Bronchial smooth muscle cell (primary cell): ENCODE measurements around the gene CHAMP1. TPM values are rescaled to one million over a fixed set of nuclear protein-coding genes. Genes with fewer than 3 reads are reported as not detected.

Experiments
- total RNA-seq: library from RNA; depleted of rRNA; stranded (reverse); fragments of >200 nt; gene quantifications from 2 replicates; pipeline ENCODE4 v1.2.1, GENCODE V29; 2014

The CHAMP1 gene, protein sequence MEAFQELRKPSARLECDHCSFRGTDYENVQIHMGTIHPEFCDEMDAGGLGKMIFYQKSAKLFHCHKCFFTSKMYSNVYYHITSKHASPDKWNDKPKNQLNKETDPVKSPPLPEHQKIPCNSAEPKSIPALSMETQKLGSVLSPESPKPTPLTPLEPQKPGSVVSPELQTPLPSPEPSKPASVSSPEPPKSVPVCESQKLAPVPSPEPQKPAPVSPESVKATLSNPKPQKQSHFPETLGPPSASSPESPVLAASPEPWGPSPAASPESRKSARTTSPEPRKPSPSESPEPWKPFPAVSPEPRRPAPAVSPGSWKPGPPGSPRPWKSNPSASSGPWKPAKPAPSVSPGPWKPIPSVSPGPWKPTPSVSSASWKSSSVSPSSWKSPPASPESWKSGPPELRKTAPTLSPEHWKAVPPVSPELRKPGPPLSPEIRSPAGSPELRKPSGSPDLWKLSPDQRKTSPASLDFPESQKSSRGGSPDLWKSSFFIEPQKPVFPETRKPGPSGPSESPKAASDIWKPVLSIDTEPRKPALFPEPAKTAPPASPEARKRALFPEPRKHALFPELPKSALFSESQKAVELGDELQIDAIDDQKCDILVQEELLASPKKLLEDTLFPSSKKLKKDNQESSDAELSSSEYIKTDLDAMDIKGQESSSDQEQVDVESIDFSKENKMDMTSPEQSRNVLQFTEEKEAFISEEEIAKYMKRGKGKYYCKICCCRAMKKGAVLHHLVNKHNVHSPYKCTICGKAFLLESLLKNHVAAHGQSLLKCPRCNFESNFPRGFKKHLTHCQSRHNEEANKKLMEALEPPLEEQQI
- 6.5 and 7.6 TPM in 2 replicates for total RNA-seq

DNA sequence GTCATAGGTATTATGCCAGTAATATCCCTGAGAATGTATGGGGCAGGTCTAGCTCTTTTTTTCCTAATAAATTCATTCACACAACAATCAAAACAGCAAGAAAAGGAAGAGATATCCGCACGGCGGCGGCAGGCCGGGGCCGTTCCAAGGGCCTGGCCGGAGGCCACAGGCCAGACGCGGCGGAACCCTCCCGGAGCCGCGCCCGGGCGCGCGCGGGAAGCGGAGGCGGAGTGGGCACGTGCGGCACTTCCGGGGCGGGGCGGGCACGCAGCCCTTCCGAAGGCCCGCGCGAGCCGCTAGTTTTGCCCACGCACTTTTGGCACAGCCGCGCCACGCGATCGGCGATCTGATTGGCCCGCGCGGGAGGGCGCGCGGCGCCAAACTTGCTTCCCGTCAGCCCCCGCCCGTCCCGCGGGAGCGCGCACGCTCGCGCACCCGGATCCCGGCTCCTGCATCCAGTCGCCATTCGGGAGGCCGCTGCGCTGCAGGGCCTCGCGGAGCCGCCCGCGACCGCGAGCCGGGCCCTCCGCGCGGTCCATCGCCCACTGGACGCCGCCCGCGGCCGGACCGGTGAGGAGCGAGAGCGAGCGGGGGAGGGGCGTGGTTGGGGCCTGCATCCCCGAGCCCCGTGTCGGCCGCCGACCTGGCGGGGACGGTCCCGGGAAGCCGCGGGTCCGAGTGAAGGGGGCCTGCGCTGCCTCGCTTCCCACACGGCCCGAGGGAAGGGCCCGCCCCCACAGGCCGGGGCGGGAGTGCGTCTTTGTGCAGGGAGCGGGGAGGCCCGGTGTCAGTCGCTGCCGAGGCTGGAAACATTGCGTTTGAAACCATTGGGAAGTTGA, at the start of gene CHAMP1:
Gene CHAMP1 (plus strand): TSS at position 430 of the 839 bp plus-strand sequence. CDS start 9,340 bp downstream, outside the sequence.

GRCh38 chr13:114281351-114282040, 32.8 kb upstream of the CHAMP1 start, which contains the start of gene UPF3A:
UPF3A (plus strand) TSS chr13:114281601; CDS start chr13:114281640, 39 bp downstream.

Other genes starting within 250 kb of the CHAMP1 start
- 25.5 and 27.5 TPM in 2 replicates for gene RASA3, start 181.9 kb upstream of the CHAMP1 start, total RNA-seq
- not detected in 2 replicates for gene CFAP97D2, start 135.2 kb upstream of the CHAMP1 start, total RNA-seq
- gene CDC16, start 79.6 kb upstream of the CHAMP1 start, total RNA-seq: 44.5 and 44.8 TPM in 2 replicates
- 18.0 and 26.2 TPM in 2 replicates for gene UPF3A, start 32.9 kb upstream of the CHAMP1 start, total RNA-seq